Hypothalamus (tissue), 51 donors: ENCODE data around the gene IFNE.

ENCODE experiments used
- DNase-seq, 51 donors: peaks; one replicate each; lab custom pipeline; 2025; lab: John Stamatoyannopoulos, UW

IFNE gene

DNA sequence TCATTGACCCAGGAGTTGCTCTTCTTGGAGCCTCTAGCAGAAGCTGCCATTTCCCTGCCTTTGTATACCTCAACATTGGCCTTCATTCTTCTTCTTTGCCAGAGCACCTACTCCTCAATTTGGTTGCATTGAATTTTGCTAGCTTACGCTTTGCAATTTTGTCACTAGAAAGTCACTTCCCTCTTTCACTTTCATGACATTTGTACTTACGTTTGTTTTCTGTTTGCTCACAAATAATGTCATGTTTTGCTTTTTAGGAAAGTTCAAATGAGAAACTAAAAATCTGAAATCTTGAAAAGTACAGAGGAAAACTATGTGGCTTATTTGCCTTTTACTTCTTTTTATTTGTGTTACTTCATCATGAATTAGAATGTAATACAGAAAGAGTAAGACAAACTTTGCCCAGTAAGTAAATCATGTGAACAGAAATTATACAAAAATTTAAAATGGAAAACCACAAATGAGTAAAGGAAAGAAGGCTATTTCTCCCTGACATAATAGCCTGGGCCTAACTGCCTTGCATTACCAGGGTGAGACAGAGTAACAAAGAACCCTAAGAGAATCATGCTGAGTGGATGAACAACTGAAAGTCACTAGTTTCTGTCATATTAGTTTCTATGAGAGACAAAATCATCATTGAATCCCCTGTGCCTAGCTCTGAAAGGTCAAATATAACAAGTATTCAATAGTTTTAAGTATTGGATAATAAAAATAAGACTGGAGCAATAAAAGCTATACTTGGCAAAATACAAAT is 49.3 kb downstream of the IFNE start:
- DNase-seq = no peak
